ENCODE measurements around the gene RBBP8NL.
"Not testable (repeated sequence)": the region's sequence is repeated elsewhere in the genome, so short reads cannot be mapped to it uniquely, and the experiment has no call there.

RBBP8NL gene

DNA sequence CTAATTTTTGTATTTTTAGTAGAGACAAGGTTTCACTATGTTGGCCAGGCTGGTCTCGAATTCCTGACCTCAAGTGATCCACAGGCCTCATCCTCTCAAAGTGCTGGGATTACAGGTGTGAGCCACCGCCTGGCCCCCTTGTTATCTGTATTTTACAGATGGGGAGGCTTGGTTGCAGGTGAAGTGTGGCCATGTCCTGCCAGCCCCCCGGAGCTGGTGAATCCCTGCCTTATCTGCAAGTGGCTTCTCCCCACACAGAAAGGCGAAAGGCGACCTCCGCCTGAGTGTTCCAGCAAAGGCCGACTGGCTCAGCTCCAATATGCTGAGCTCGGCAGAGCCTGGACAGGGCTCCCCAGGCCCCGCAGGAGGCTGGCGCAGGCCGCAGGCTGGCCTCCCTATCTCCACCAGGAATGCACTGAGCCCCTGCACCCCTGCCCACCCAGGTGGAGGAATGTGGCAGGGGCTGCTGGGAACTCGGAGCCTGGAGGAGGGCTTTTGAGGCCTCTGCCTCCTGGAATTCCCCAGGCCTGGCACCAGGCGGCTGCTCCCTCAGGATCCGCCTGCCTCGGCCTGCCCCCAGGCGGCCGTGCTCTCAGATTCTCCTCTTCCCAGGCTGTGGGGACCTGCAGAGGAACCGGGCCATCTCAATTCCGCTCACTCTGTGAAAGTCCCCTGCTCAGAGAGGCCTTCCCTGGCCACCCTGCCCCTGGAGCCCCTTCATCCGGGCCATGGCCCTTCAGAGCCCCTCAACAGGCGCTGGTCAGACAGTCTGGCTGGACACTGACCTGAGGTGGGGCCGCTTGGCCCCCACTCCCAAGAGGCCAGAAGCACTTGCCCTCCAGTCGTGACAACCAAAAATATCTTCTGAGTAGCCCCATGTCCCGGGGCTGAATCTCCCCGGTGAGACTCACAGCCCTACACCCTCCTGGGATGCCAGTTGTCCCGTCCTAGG, 51.0 kb downstream of the RBBP8NL start:
- no peak for DNase-seq (ENCODE audit: low read depth in 2 of 2)

DNA sequence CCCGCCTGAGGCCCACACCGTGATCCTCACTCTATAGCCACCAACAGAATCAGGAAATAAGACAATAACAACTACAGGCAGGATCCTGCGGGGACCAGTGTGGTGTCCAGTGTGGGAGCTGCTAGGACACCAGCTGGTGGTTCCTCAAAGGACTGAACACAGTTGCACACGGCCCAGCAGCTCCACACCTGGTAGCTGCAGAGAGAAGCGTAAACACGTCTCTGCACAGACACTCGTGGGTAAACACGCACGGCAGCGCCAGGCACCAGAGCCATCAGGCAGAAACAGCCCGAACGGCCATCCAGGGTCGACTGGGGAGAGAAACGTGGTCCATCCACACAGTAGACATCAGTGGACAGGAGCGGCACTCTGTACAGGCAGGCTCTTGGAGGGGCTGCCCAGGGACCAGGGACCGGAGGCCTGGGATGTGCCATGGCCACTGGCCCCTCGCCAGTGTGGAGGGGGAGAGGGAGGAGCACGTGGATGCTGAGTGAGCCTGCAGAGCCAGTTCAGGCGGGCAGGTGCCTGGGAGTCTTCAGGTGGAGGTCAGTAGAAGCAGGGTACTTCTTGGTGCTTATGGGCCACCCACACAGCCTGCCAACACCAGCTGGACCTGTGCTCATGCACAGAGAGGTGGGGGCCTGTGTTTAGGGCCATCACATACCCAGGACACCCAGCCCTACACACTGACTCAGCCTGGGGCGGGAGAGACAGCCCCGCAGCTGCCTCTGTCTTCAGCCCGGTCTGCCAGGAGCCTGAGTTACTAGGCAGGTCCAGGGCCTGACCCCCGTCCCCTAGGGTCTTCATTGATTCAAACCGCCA, 52.8 kb downstream of the RBBP8NL start:
- DNase-seq (ENCODE audit: low read depth in 2 of 2) = no peak

DNA sequence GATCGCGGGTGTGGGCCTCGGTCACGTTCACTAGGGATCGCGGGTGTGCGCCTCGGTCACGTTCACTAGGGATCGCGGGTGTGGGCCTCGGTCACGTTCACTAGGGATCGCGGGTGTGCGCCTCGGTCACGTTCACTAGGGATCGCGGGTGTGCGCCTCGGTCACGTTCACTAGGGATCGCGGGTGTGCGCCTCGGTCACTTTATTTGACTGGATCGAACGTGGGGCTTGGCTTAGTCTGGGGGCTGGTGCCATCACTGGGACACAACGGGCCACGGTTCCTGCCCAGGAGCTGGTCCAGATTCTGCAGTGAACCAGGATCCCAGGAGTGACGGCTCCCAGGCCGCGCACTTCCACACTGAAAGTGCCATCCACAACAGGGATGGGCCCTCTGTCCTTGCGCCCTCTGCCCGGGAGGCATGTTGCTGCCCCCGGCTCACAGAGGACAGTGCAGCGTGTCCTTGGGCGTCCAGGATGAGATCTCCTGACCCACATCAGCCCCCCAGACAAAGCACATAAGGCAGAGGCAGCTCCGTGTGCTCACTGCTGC, 53.6 kb downstream of the RBBP8NL start:
- DNase-seq (ENCODE audit: low read depth in 2 of 2) = not testable (repeated sequence)

DNA sequence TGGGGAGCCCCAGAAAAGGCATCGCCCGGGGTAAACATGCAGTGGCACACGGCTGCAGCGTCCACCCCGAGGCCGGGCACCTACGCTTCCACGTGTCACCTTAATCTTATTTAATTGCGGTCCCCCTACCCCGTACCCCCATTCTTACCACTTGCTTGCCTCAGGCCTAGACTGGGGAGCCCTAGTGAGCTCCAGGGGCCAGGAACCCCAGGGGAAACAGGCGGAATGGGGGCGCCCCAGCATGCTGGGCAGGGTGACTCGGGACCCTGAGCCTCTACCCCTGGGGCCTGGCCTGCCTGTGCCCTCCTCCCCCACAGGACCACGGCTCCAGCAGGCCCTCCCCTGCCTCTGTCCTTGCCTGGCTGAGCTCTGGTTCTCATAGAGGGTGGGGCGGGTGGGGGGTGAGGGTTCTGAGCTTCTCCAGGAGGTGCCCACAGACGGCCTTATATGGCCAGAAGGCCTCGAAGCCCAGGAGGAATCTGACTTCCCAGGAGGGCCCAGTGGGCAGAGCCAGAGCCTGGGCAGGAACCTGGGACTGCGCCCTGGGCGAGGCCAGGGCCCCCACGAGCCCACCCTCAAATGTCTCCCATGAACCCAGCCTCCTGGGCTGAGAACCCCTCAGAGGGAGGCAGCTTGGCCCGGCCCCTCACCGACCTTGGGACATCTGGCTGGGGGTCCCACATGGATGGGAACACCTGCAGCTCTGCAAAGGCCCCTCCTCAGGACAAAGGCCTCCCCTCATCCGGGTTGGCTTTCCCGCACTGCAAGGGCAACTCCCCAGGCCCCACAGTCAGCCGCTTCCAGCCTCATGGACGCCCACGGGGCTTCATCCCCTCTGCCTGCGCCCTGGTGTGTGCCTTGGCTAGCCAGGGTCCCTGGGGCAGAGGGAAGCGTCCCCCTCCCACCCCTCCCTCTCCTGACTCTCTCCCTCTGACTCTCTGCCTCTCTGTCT, 55.0 kb downstream of the RBBP8NL start:
- DNase-seq (ENCODE audit: low read depth in 2 of 2) = no peak

DNA sequence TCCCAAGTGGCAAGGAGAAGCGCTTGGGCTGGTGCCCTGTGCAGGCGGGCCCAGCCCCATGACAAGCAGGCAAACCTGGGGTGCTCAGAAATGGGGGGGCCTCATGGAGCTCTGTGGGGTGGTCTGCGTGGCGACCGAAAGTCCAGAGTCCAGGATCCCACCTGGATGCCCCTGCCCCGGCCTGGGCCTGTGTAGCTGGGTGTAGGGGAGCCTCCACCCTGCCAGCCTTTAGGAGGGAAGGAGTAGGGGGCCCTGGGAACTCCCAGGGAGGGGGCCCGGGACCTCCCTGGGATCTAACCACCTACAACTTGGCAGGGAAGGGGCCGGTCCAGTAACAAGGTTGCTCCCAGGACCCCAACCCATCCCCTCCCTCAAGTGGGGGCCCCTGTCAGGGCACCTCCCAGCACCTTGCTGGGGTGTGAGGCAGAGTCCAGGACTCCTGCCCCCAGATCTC, 55.7 kb downstream of the RBBP8NL start:
- DNase-seq (ENCODE audit: low read depth in 2 of 2) = no peak

DNA sequence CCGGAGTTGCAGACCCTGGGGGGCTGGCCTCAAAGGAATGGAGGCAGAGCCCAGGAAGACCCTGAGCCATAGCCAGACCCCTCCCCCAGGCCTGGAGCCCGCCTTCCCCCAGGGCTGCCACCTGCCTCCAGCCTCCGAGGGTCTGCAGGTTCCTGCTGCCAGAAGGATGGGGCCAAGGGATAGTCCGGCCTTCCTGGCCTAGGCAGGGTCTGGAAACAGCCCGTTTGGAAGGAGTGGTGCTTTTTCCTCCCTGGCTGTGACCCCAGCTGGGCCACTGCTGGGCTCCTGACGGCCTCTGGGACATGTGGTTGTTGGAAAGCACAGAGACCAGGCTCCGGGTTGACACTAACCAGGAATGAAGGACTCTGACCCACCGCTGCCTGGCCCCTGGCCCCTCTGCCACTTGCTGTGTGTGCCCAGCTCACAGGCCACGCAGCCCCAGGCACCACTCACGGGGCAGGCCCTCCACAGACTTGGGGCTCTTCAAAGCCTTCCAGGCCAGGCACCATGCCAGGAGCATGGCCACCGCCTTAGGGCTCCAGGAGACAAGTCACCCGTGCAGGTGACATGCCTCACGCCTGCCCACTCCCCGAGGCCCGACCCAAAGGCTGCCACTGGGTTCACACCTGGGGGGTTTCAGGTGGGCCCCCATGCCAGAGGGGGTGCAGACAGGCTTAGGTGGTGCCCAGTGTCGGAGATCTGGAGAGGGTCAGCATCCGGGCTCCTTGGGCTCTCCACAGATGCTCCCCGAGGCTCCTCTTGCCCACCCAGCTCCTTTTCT, 56.3 kb downstream of the RBBP8NL start:
- DNase-seq (ENCODE audit: low read depth in 2 of 2) = no peak

DNA sequence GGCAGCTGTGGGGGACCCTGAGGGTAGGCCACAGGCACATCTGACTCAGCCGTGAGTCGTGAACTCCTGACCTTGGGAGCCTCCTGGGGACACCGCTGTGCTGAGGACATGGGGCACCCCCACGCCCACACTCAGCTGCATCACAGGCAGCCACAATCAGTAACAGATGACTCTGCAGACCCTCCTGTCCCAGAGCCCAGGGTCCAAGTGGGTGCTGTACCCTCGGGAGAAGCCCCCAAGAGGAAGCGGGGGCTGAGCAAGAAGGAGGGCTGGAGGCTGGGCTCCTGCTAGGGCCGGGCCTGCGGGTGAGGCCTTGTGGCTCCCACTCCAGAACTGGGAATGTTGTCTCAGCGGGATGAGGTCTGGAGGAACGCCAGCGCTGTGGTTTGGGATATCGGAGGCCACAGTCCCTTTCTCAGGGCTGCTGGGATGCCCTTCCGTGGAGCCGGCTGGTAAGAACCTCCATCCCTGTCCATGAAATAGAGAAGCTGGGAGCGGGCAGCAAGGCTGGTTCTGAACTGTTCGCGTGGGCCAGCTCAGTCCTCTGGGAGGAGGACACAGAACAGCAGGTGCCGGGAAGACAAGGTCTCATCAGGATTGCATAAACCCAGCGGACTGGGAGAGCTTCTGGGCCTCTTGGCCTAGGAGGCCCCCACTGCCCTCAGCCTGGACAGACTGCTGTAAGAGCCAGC, 57.1 kb downstream of the RBBP8NL start:
- DNase-seq (ENCODE audit: low read depth in 2 of 2) = peak; percentile 31 to 43

DNA sequence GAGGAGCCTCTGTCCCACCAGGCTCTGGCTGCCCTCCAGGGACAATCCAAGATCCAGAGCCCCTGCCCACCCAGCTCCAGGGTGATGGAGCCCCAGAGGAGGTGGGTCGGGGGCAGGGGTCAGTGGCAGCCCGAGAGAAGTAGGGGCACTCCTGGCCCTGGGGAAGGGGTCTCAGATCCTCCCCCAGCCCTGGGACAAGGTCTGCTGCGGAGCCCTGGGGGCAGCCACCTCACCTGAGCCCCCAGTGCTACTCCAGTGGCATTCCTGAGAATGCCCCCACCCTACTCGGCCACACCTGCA, 57.6 kb downstream of the RBBP8NL start:
- no peak for DNase-seq (ENCODE audit: low read depth in 2 of 2)

DNA sequence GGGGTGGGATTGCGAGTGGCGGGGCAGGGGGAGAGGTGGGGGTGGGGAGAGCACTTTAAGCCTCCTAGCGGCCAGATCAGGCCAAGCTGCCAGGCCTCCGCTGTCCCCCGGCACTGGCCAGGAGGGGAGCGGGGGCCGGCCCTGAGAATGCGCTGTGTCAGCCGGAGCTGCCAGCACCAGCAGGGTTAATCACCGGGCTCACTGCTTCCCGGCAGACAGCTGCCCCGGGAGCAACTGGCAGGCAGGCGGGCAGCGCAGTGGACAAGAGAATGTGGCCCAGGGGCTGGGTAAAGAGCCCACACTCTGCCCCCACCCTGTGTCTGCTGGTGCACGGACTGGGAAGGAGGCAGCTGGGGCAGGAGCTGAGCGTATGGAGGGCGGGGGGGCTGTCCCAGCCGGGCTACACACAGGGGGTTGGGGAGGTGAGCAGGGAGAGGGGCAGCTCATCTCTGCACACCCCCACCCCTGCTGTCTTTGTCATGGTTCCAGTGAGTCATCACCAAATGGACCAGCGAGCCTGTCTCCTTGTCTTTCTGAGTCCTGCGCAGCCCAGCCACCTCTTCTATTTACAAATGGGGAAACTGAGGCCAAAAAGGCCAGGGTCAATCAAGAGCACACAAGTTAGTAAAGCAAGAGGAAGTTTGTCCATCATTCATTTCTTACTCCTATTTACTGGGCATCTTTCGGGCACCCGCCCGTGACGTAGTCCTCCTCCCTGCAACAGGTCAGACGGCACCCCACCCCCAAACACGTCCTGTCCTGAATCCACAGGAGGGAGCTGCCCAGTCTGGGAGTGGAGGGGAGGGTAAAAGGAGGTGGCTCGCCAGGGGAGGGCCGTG, 58.1 kb downstream of the RBBP8NL start:
- DNase-seq (ENCODE audit: low read depth in 2 of 2) = no peak

DNA sequence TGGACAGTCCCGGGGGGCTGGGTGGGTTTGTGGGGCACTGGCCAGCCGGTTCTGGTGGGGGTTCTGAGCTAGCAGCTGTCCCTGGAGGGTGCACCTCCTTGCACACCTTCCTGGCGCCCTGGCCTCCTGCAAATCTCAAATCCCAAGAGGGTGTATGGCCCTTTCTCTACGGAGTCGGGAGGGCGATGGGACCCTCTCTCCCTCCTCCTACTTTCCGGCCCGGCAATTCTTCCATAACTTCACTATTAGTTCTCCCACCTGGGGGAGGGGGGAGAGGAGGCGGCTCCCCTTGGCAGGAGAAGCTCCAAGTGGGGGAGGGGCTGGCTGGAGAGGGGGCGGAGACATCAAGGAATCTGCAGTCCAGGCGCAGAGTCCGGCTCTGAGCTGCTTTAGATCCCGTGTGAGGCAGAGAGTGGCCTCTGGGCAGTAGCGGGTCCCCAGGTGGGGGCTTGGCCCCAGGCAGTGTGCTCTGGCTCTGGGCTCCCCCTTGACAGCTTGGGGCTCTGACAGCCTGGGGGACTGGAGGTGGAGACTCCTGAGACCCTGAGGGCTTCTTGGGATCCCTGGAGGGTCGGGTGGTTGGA, 58.9 kb downstream of the RBBP8NL start:
- DNase-seq (ENCODE audit: low read depth in 2 of 2) = no peak

DNA sequence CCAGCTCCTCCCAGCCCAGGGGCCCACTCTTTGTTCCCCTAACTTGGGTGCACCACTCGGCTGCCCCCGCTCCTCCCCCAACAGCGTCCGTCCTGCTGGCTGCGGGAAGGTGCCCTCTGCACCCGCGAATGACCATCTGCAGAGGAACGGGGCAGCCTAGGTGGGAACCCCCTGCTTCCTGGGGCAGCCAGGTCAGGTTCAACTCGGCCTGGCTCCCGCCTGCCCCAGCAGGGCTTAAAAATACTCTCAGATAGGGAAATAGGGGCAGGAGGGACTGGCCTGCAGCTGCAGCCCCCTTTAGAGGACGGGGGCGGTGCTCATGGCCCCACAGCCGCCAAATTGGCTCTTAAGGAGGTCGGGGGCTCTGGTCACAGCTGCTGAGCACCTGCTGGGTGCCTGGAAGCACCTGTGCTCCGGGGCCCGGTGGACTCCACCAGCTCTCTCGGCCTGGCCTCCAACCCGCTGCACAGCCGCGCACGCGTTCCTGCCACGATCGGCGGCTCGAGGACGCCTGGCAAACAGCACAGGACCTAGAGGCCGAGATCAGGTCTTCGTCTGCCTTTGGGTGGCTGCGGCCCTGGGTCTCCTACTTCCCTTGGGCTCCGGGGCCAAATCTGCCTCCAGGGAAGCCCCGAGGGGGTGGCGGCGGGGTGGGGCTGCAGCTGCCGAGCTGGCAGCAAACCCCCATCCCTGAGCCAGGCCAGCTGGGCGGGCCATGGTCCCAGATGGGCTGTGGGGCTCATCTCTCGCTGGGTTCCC, 59.5 kb downstream of the RBBP8NL start:
- no peak for DNase-seq (ENCODE audit: low read depth in 2 of 2)

DNA sequence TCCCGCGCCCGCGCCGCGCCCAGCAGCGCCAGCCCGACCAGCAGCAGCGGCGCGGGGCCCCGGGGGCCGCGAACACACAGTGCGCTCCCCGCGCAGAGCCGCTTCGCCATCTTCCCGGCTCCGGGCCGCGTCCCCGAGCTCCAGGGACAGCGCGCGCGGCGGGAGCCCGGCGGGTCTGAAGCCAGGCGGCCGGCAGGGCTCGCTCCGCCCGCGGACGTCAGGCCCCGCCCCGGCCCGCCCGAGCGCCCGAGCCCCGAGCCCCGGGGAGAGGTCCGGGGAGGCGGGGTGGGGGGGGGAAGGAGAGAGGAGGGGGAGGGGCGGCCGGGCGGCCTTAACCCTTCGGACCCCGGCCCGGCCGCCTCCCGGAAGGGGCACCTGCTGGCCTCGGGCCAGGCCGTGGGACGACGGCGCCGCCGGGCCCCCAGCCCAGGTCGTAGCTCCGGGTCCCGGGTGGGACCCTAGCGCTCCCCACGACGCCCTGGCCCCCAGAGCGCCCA, 60.2 kb downstream of the RBBP8NL start, which contains the start of gene LAMA5:
Gene LAMA5, minus strand, starts transcription at position 177 of the 497 bp plus-strand sequence. Its CDS starts 67 bp downstream, at position 110.
- DNase-seq (ENCODE audit: low read depth in 2 of 2) = no peak

DNA sequence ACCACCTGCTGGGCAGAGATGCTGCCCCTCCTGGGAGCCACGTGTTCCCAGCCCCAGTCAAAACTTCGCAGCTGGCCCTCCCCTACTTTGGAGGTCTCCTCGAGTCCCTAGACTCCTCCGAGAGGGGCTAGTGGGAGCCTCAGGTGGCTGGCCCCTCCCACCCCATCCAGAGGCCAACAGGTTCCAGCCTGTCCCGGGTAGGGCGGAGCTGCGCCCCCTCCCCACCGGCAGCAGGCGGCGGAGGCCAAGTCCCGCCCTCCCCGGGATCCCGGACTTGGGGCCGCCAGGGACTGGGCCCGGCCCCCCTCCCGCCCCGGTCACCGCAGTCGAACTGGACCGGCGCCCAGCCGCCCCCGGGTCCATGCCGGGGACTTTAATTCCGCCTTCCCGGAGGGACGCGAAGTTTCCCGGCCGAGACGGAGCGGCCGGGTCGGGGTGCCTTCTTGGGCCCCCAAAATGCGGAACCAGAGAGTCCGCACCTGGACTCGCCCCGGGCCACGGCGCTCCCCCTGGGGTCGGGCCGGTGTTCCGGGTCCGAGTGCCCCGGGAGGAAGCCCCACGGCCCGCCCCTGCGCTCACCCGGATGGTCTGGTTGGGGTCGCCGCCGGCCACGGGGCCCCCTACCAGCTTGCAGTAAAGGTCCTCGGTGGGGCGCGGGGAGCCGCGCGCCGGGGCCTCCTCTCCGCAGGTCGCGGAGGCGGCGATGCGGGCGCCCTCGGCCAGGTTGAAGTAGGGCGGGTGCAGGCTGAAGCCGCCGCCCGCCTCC, 60.8 kb downstream of the RBBP8NL start:
- DNase-seq (ENCODE audit: low read depth in 2 of 2) = no peak

DNA sequence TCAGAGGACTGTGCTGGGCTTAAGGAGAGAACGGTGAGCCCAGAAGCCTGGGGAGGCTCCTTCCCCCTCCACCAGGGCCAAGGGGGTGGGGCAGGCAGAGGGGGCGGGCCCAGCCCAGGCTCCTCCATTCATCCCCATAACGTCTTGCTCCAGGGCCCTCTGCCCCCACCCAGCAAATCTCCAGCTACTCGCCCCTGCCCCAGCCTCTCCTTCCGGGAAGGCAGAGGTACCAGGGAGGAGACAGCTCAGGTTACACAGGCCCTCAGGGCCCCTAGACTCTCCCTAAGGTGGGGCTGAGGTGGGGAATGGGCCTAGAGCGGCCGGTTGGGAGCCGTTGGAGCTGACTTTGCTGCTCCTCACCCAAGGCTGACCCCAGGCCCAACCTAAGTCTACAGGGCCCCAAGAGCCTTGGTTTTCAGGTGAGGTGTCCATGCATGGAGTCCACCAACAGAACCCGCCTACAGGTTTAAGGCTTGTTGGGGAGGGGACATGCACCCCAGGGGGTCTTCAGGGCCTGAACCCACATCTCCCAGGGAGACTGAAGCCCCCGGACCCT, 61.4 kb downstream of the RBBP8NL start:
- no peak for DNase-seq (ENCODE audit: low read depth in 2 of 2)

DNA sequence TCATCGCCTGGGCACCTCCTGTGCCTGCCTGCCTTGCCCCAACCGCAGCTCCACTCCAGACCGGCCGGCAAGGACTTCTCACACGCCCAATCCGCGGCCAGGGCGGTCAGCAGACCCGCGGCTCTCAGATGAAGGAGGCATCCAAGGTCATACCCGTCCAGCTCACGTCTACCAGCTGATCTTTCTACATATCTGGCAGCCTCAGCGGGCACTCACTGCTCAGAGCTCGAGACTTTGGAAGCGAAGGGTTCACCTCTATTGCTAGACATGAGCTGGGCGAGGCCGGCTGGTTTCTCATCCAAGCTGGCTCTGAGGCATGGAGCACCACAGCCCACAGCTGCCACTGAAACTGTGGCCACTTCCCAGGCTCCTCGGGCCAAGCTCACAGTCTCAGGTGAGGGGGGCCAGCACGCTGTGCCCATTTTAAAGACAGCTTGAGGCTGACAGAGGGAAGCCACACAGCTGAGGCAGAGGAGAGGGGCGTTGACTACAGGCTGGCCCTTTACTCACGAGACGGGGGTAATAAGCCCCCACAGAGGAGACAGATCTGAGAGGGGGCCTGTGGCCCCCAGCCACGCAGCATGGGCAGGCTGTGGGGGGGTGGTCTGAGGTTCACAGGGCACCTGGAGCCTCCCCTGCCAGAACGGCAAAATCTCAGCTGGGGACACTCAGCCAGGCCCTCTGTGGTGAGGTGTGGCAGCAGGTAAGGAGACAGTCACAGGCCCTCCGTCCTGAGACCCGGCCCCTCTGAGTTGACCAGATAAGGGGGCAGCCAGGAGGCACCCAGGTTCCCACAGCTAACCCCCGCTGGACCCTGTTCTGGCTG, 62.2 kb downstream of the RBBP8NL start:
- no peak for DNase-seq (ENCODE audit: low read depth in 2 of 2)
